Measurements from ENCODE around the gene SERP2.
A peak's percentile ranks its signal among the peaks of the same experiment; 100 is the strongest.

The SERP2 gene

GRCh38 chr13:44416744-44417143, 43.1 kb downstream of the SERP2 start:
- Histone ChIP-seq H4K91ac (ENCODE audit: low read depth, low read length, poor library complexity) (no peak overlapping the region), H3K27me3 (ENCODE audit: control insufficient read depth in 3 of 3, insufficient read depth in 3 of 3, low read depth in 1 of 3, low read length in 3 of 3) (no peaks in the 10 kb centered on the region), H4K8ac (ENCODE audit: low read depth, low read length) (no peak overlapping the region), H3K14ac (ENCODE audit: low read length) (no peak overlapping the region), H3K9ac (ENCODE audit: low read depth, low read length, poor library complexity) (no peak overlapping the region), H3K4ac (ENCODE audit: low read length) (no peak overlapping the region), H3K18ac (ENCODE audit: low read length) (peak overlapping the region; percentile 19), H3K9me3 (replicated peaks in 1 of 2; ENCODE audit: control insufficient read depth in 2 of 2, insufficient read depth in 1 of 2, low read depth in 1 of 2, low read length in 2 of 2) (no peaks in the 10 kb centered on the region), H2AK5ac (ENCODE audit: low read depth, low read length) (no peak overlapping the region), H2BK12ac (ENCODE audit: low read length) (no peak overlapping the region), H2BK5ac (ENCODE audit: low read length) (no peak overlapping the region), H3K4me2 (ENCODE audit: insufficient read depth, low read length, poor library complexity, severe bottlenecking) (no peak overlapping the region), H3K23ac (ENCODE audit: low read depth, low read length, poor library complexity) (no peak overlapping the region), H2BK120ac (ENCODE audit: low read depth, low read length) (no peak overlapping the region), H3K4me1 (ENCODE audit: control insufficient read depth in 2 of 2, insufficient read depth in 1 of 2, low read depth in 1 of 2, low read length in 2 of 2) (peaks cover 12 to 17% of the 10 kb centered on the region in 2 donors), H3K79me1 (ENCODE audit: low read depth, low read length) (no peaks in the 10 kb centered on the region), H3K27ac (replicated peaks; ENCODE audit: low read length) (no peak overlapping the region), H3K36me3 (replicated peaks in 1 of 2; ENCODE audit: control insufficient read depth in 2 of 2, insufficient read depth in 2 of 2, low read length in 2 of 2) (no peaks in the 10 kb centered on the region), H3K4me3 (ENCODE audit: low read length in 2 of 2) (no peak overlapping the region), H2AFZ (ENCODE audit: low read length) (peak overlapping the region; percentile 75), H2BK15ac (ENCODE audit: low read length) (no peak overlapping the region)
- WGBS, 2 donors (ENCODE audit: extremely low coverage in 2 of 2, insufficient read length in 2 of 2, insufficient replicate concordance in 1 of 2) = no CpG with 5 or more reads among the region's 6 CpGs
- DNase-seq (ENCODE audit: low spot score) = no peak

DNA sequence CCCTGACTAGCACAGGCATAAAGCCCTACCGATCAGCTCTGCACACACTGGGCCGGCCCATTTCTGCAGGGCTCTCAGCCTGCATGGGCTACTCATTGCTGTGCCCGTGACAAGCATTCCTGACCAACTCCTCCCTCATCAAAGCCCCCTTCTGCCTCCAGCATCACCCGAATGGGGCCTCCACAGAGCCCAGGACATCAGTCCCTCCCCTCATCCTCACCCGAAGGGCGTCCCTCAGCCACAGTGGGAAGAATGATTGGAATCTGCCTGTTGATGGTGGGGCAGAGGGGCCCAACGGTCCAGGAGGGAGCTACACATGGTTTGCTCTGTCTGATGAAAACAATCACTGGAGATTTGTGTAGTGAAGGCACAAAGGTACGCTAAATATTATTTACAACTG, 43.8 kb downstream of the SERP2 start:
- Histone ChIP-seq H3K4me3 (ENCODE audit: low read length in 2 of 2) (no peak overlapping the region), H3K4ac (ENCODE audit: low read length) (no peak overlapping the region), H2BK120ac (ENCODE audit: low read depth, low read length) (no peak overlapping the region), H4K91ac (ENCODE audit: low read depth, low read length, poor library complexity) (no peak overlapping the region), H3K18ac (ENCODE audit: low read length) (peak overlapping the region; percentile 88), H3K23ac (ENCODE audit: low read depth, low read length, poor library complexity) (no peak overlapping the region), H2AFZ (ENCODE audit: low read length) (peak overlapping the region; percentile 48), H3K27me3 (ENCODE audit: control insufficient read depth in 3 of 3, insufficient read depth in 3 of 3, low read depth in 1 of 3, low read length in 3 of 3) (no peaks in the 10 kb centered on the region), H3K9me3 (replicated peaks in 1 of 2; ENCODE audit: control insufficient read depth in 2 of 2, insufficient read depth in 1 of 2, low read depth in 1 of 2, low read length in 2 of 2) (no peaks in the 10 kb centered on the region), H3K9ac (ENCODE audit: low read depth, low read length, poor library complexity) (no peak overlapping the region), H3K36me3 (replicated peaks in 1 of 2; ENCODE audit: control insufficient read depth in 2 of 2, insufficient read depth in 2 of 2, low read length in 2 of 2) (no peaks in the 10 kb centered on the region), H3K27ac (replicated peaks; ENCODE audit: low read length) (no peak overlapping the region), H2BK12ac (ENCODE audit: low read length) (no peak overlapping the region), H2AK5ac (ENCODE audit: low read depth, low read length) (no peak overlapping the region), H3K4me1 (ENCODE audit: control insufficient read depth in 2 of 2, insufficient read depth in 1 of 2, low read depth in 1 of 2, low read length in 2 of 2) (peaks cover 12 to 17% of the 10 kb centered on the region in 2 donors), H2BK15ac (ENCODE audit: low read length) (no peak overlapping the region), H4K8ac (ENCODE audit: low read depth, low read length) (no peak overlapping the region), H3K14ac (ENCODE audit: low read length) (no peak overlapping the region), H3K4me2 (ENCODE audit: insufficient read depth, low read length, poor library complexity, severe bottlenecking) (no peak overlapping the region), H3K79me1 (ENCODE audit: low read depth, low read length) (no peaks in the 10 kb centered on the region), H2BK5ac (ENCODE audit: low read length) (no peak overlapping the region)
- no CpG with 5 or more reads among the region's 8 CpGs for WGBS, 2 donors (ENCODE audit: extremely low coverage in 2 of 2, insufficient read length in 2 of 2, insufficient replicate concordance in 1 of 2)
- no peak for DNase-seq (ENCODE audit: low spot score)

DNA sequence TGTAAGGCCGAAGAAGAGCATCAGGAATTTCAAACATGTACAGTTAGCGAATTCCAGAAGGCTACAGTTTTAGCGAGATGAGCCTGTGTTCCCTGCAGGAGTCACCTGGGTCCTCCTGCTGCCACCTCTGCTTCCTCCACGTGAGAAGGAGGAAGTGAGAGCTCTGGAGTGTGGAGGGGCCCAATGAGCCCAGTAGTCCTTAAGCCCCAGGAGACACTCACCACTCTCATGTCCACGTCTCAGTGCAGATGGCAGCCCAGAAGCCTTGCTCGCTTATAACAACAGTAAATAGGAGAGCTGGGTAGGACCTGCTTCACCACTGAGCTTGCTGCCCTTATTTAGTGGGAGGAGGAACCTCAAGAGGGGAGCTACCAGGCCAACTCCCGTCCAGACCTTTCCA, 44.3 kb downstream of the SERP2 start:
- Histone ChIP-seq H2BK12ac (ENCODE audit: low read length) (no peak overlapping the region), H3K27me3 (ENCODE audit: control insufficient read depth in 3 of 3, insufficient read depth in 3 of 3, low read depth in 1 of 3, low read length in 3 of 3) (no peaks in the 10 kb centered on the region), H2BK15ac (ENCODE audit: low read length) (no peak overlapping the region), H3K4me2 (ENCODE audit: insufficient read depth, low read length, poor library complexity, severe bottlenecking) (no peak overlapping the region), H2BK120ac (ENCODE audit: low read depth, low read length) (no peak overlapping the region), H4K91ac (ENCODE audit: low read depth, low read length, poor library complexity) (no peak overlapping the region), H3K79me1 (ENCODE audit: low read depth, low read length) (no peaks in the 10 kb centered on the region), H3K4ac (ENCODE audit: low read length) (no peak overlapping the region), H3K18ac (ENCODE audit: low read length) (peak overlapping the region; percentile 1), H4K8ac (ENCODE audit: low read depth, low read length) (no peak overlapping the region), H3K36me3 (replicated peaks in 1 of 2; ENCODE audit: control insufficient read depth in 2 of 2, insufficient read depth in 2 of 2, low read length in 2 of 2) (no peaks in the 10 kb centered on the region), H2AFZ (ENCODE audit: low read length) (peak overlapping the region; percentile 48), H3K23ac (ENCODE audit: low read depth, low read length, poor library complexity) (no peak overlapping the region), H3K4me1 (ENCODE audit: control insufficient read depth in 2 of 2, insufficient read depth in 1 of 2, low read depth in 1 of 2, low read length in 2 of 2) (peaks cover 12 to 17% of the 10 kb centered on the region in 2 donors), H3K14ac (ENCODE audit: low read length) (no peak overlapping the region), H3K9ac (ENCODE audit: low read depth, low read length, poor library complexity) (no peak overlapping the region), H3K27ac (replicated peaks; ENCODE audit: low read length) (no peak overlapping the region), H3K9me3 (replicated peaks in 1 of 2; ENCODE audit: control insufficient read depth in 2 of 2, insufficient read depth in 1 of 2, low read depth in 1 of 2, low read length in 2 of 2) (no peaks in the 10 kb centered on the region), H3K4me3 (ENCODE audit: low read length in 2 of 2) (no peak overlapping the region), H2AK5ac (ENCODE audit: low read depth, low read length) (no peak overlapping the region), H2BK5ac (ENCODE audit: low read length) (no peak overlapping the region)
- DNase-seq (ENCODE audit: low spot score) = no peak
- WGBS, 2 donors (ENCODE audit: extremely low coverage in 2 of 2, insufficient read length in 2 of 2, insufficient replicate concordance in 1 of 2) = no CpG with 5 or more reads among the region's 7 CpGs

DNA sequence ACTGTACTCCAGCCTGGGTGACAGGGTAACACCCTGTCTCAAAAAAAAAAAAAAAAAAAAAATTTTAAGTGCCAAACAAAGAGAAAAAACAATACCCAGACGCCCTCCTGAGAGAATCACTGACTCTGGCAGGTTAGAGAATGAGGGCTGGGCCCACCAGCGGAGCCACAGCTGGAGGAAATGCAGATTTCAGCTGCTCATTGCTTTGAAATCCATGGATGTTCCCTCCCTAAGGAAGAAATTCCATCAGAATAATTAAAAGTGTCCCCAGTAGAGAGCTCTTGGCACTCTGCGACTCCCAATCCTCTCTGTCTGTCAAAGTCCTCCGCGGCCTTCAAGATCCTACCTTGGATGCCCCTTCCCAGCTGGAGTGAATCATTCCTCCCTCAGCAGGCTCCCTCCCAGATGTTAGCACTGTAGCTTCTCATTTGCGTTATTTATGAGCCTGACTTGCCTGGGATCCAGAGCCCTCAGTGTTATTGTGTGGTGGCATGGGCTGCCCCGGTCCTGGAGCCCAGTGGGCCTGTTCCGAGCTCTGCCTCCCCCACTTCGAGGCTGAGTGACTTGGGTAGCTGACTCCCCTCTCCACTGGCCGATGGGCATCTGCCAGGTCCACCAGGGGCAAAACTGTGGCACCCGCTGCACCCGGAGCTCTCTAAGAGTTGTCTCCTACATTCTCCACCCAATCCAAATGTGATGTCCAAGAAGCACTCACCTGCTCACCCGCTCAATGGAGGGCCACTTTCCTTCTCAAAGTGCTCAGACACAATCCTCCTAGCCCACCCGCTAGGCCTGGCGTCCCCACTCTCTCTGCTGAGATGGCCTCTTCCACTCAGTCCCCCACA, 47.0 kb downstream of the SERP2 start:
- no peak overlapping the region for H4K8ac ChIP-seq (ENCODE audit: low read depth, low read length)
- H3K23ac ChIP-seq (ENCODE audit: low read depth, low read length, poor library complexity) = no peak overlapping the region
- peaks cover 11 to 16% of the 10 kb centered on the region in 2 donors for H3K4me1 ChIP-seq (ENCODE audit: control insufficient read depth in 2 of 2, insufficient read depth in 1 of 2, low read depth in 1 of 2, low read length in 2 of 2)
- no peaks in the 10 kb centered on the region for H3K36me3 ChIP-seq (replicated peaks in 1 of 2; ENCODE audit: control insufficient read depth in 2 of 2, insufficient read depth in 2 of 2, low read length in 2 of 2)
- no peaks in the 10 kb centered on the region for H3K27me3 ChIP-seq (ENCODE audit: control insufficient read depth in 3 of 3, insufficient read depth in 3 of 3, low read depth in 1 of 3, low read length in 3 of 3)
- no peak overlapping the region for H3K9ac ChIP-seq (ENCODE audit: low read depth, low read length, poor library complexity)
- H3K14ac ChIP-seq (ENCODE audit: low read length) = no peak overlapping the region
- no peak overlapping the region for H2AFZ ChIP-seq (ENCODE audit: low read length)
- H2BK5ac ChIP-seq (ENCODE audit: low read length) = no peak overlapping the region
- H3K4ac ChIP-seq (ENCODE audit: low read length) = no peak overlapping the region
- no CpG with 5 or more reads among the region's 15 CpGs for WGBS, 2 donors (ENCODE audit: extremely low coverage in 2 of 2, insufficient read length in 2 of 2, insufficient replicate concordance in 1 of 2)
- H3K9me3 ChIP-seq (replicated peaks in 1 of 2; ENCODE audit: control insufficient read depth in 2 of 2, insufficient read depth in 1 of 2, low read depth in 1 of 2, low read length in 2 of 2) = no peaks in the 10 kb centered on the region
- H3K4me2 ChIP-seq (ENCODE audit: insufficient read depth, low read length, poor library complexity, severe bottlenecking) = no peak overlapping the region
- no peak overlapping the region for H3K4me3 ChIP-seq (ENCODE audit: low read length in 2 of 2)
- no peak for DNase-seq (ENCODE audit: low spot score)
- peak overlapping the region; percentile 3 for H3K18ac ChIP-seq (ENCODE audit: low read length)
- no peak overlapping the region for H2BK12ac ChIP-seq (ENCODE audit: low read length)
- H3K79me1 ChIP-seq (ENCODE audit: low read depth, low read length) = no peaks in the 10 kb centered on the region
- H3K27ac ChIP-seq (replicated peaks; ENCODE audit: low read length) = no peak overlapping the region
- no peak overlapping the region for H2BK120ac ChIP-seq (ENCODE audit: low read depth, low read length)
- H2BK15ac ChIP-seq (ENCODE audit: low read length) = no peak overlapping the region
- no peak overlapping the region for H4K91ac ChIP-seq (ENCODE audit: low read depth, low read length, poor library complexity)
- no peak overlapping the region for H2AK5ac ChIP-seq (ENCODE audit: low read depth, low read length)

Measured in neuronal stem cell (in vitro differentiated cells).